GM03348 (cell line): Measurements from ENCODE around the gene TBCE.

Experiments
- DNase-seq: peaks from one replicate; pipeline ENCODE4 v3.0.0; 2012; ENCODE audit warnings: low spot score

TBCE gene

DNA sequence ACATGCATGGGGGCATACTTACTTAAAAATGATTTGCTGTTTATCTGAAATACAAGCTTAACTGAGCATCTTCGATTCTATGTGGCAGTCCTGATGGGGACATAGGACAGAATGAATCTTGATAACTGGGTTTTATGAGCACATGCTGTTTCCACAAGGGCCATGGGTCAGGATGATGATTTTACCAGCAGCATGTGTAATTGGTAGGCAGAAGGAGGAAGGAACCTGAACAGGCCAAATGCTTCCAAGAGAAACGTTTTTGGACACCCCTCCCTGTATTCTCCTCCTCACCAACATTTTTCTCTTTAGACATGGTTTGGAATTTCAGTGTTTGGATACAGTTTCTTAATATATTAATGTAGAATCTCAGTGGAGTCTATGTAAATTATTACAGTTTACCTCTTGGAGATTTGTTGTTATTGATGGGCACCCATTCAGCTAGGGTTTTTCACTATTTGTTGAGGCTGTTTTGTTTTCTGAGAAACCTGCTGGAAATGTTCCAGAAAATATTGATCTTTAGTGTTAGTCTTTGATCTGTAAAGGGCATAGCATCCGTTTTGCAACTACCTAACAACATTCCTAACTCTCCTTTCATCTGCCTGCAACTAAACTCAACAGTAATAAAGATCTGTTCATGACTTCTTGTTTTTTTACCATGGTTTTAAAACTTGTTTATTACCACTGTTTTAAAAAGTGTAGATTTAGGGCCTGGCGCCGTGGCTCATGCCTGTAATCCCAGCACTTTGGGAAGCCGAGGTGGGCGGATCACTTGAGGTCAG is 42.0 kb downstream of the TBCE start:
- DNase-seq, result no peak

DNA sequence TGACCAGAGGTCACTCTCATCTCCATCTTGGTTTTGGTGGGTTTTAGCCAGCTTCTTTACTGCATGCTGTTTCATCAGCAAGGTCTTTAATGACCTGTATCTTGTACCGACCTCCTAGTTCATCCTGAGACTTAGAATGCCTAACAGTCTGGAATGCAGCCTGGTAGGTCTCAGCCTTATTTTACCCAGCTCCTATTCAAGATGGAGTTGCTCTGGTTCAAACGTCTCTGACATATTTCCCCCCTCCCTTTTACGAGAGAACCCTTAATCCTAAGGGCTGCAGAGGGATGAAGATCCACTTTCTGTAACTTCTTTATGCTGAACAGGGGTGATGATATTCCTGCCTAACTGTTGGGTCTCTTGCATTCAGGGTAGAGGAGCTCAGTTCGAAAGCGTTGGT is 43.2 kb downstream of the TBCE start:
- no peak for DNase-seq

DNA sequence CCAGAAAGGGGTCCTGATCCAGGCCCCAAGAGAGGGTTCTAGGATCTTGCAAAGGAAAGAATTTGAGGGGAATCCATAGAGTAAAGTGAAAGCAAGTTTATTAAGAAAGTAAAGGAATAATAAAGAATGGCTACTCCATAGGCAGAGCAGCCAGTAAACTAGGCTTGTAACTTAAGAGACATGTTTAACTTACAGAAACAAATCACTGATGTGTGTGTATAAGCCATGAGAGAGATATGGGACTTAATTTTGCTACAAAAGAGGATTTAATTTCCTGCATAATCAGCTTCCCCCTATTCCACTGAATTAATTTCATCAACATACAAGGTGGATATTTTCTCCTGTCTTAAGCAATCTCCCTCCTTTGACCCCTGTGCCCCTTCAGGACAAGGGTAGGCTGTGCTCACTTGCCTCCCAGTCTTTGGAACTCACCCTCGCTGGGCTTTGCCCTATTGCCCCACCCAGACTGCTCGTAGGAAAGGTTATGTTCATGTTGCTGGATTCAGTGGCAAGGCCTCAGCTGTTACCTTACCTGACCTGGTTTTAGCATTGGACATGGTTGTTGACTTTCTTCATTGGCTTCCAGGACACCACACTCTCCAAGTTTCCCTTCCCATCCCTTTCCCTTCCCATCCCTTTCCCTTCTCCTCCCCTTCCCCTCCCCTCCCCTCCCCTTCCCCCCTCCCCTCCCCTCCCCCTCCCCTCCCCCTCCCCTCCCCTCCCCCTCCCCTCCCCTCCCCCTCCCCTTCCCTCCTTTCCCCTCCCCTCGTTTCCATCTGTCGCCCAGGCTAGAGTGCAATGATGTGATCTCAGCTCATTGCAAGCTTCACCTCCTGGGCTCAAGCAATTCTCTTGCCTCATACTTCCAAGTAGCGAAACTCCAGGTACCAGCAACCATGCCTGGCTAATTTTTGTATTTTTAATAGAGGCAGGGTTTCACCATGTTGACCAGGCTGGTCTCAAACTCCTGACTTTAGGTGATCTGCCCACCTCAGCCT is 44.6 kb downstream of the TBCE start:
- DNase-seq, result no peak

DNA sequence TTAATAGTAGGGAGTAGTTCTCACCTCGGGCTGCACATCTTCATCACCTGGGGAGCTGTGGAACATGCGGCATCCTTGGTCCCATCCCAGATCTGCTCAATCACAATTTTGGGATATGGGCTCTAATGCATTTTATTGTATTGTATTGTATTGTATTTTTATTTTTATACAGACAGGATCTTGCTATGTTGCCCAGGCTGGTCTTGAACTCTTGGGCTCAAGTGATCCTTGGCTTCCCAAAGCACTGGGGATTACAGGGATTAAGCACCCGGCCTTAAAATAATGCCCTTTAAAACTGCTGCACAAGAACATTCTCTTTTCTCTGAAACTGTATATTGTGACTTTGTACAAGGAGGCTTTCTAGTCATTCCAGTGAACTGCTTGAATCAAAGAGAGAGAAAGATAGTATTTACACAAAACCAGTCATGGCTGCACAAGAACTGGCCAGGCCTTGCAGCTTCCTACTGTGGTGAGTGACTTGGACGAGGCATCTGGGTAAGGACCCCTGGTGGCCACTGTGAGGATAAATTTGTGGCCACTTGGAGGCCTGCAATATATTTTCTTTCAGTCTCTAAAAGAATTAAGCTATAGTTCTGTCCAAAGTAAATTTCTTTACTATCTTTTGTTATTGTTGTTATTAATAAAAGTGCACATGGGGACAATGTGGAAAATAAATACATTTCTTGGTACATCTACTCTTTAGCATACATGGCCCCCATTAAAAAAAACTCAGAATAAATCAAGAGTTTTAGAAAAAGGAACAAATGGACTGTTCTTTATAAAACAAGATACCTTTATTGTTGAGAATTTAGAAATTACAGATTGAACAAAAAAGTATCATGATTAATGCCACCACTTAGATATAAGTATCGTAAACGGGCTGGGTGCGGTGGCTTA is 48.0 kb downstream of the TBCE start:
- peak; percentile 83 for DNase-seq

DNA sequence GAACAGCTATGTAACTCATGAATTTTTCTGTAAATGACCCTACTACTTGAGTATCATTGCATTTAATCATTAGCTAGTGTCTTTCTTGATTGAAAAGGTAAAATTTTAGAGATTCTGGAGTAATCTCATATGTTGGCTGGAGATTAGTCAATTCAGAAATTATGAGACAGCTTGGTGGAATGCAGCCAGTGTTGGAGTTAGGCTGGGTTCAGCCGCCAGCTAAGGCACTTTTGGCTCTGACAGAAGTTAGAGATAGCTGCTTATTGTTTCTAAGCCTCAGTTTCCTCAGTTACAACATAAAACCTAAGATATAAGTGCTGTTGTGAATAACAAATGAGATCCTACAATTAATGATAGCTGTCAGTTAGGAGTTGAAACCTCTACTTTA is 49.4 kb downstream of the TBCE start:
- DNase-seq, result no peak

DNA sequence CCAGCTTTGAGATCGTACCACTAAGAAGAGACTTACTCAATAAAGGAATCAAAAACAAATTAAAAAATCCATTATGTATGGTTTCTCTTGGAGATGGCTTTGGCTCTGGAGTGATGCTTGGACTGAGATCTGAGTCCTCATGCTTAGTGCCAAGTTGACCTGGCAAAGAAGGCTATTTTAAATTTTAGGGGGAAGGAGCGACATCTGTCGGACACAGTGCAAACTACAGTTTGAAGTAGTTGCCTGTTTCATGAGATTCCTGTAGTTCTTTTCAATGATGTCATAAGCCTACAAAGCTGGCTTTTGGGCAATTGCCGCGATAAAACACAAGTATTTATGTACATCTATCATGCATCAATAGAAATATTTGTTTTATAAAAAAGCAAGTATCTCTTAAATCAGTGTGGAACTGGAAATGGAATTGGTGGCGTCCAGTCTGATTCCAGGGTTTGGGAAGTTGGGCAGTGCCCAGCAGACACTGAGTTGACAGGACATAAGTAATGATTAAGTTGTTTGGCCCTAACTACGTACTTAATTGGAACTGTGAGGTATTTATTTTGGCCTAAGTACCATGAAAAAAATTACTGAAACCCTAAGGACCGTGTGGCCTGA is 50.0 kb downstream of the TBCE start:
- DNase-seq, result peak; percentile 85

DNA sequence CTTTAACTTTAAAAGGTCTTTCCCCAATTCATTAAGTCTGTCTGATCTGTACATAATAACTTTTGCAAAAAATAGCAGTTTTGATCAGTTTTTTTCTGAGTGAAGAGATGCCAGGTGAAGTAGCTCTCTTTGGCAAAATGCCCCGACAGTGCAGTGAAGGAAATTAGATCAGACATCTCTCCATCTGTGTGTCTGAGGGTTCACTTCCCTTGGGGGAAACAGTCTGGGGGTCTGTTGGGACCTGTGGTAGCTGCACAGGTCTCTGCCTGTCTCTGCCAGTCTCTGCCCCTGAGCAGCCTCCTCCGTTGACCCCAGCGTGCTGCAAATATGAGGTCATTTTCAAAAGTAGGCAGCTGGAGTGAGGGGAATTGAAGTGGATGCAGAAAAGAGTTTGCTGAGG is 54.5 kb downstream of the TBCE start:
- no peak for DNase-seq

DNA sequence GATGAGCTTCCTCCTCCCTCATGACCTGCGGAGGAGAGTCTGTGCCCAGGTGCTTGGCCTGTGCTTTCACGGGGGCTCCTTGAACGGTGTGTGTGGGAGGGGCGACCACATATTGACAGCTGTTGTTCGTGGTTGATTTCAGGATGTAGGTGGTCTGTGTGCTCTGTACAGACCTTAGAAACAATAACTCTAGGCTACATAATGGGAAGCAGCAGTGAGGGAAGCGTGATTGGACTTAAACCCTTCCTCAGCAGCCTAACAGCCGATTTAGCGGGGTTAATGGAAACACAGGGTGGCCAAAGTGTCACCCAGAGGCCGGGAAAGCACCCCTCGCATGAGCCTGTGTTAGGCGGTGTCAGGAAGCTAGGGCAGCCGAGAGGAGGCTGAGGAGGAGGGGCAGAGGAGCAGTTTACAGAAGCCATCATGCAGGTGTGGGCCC is 56.0 kb downstream of the TBCE start:
- no peak for DNase-seq

DNA sequence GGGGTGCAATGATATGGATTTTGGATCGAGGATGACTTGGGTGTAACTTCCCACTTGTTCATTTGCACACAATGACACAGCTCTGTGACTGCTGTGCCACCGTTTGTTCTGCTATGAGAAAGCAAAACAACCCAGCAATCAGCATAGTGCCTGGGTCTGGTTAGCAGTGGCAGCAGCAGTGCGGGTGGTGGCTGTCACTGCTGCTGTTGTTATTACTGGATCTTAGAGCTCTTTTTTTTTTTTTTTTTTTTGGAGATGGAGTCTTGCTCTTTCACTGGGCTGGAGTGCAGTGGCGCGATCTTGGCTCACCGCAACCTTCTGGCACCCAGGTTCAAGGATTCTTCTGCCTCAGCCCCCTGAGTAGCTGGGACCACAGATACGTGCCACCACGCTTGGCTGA is 56.9 kb downstream of the TBCE start:
- no peak for DNase-seq

DNA sequence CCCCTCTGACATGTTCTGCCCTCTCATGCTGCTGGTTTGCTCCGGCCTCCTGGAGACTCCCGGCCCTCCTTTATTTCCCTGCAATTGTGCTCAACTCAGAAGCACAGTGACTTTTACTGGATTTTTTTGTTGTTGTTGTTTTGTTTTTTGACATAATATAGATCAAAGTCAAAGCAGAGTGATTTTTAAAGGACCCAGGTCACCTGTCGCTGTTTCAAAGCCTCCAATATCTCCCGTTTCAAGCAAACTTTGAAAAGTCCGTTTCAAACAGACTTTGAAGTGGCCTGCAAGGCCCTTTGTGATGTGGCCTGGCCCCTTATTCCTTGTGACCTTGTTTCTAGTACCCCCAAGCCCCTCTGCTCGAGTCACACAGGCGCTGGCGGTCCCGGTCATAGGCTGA is 58.1 kb downstream of the TBCE start:
- no peak for DNase-seq

DNA sequence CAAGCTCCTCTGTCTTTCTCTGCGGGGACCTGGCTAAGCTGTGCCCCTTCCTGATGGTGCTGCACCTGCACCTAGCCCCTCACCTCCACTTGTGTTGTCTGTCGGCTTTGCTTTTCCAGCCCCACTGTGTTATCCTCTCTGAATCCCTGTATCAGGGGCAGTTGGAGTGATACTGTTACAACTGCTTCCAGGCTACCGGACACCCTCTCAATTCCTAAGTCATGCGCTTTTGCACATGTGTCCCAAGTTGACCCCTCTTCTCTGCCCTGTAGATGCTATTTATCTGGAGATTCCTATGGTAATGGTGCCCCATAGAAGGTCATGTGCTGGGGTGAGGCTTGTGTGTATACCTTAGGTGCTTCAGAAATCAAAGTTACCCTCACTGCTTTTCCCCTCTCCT is 58.9 kb downstream of the TBCE start:
- DNase-seq, result no peak

DNA sequence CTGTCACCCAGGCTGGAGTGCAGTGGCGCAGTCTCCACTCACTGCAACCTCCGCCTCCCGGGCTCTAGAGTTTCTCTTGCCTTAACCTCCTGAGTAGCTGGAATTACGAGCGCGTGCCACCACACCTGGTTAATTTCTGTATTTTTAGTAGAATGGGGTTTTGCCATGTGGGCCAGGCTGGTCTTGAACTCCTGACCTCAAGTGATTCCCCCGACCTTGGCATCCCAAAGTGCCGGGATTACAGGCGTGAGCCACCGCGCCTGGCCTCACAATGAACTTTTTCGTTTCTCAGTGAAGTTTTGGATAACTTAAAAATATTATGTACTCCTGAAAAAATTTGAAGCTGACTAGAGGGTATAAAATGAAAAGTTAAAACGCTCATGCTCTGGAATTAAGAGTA is 59.5 kb downstream of the TBCE start:
- DNase-seq, result no peak

DNA sequence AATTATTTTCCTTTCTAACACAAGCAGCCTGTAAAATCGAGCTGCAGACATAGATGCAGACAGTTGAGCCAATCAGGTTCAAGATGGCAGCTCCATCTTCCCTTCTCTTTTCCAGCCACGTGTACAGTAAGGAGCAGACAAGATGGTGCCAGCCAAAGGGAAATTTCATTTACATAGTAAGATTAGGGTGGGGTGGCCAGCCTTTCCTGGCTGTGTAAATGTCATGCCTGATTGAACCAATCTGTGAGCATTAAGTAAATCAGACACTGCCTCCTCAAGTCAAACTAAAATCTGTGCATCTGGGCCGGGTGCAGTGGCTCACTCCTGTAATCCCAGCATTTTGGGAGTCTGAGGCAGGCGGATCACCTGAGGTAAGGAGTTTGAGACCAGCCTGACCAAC is 60.2 kb downstream of the TBCE start:
- DNase-seq, result no peak

DNA sequence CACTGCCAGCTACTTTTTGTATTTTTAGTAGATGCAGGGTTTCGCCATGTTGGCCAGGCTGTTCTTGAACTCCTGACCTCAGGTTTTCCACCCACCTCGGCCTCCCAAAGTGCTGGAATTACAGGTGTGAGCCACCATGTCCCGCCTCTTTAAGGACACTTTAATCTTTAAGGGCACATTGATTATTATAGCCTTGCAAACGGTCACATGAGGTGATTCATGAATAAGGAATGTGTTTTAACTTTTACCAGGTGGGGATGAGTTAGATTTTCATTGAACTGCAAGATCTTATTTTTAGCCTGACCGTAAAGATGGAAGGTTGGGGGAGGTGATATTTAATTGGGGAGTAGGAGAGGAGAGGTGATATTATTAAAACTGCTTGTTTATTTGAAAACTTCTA is 61.9 kb downstream of the TBCE start:
- DNase-seq, result no peak

DNA sequence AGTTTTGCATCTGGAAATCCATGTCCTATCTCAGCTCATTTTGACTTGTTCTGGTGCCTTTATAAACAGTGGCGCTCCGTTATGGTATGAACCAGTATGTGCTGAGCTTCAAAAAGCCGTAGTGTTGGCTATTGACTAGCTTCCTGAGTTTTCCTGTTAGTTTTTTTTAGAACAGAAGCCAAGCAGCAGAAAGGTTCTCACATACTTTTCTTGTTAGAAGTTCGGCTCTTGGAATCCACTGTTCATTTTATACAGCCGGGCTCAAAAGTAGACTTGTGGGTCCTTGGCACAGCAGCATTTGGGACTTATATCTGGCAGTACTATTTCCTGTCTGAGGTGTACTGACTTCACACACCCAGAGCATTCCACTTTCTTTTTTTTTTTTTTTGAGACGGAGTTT is 63.8 kb downstream of the TBCE start:
- DNase-seq, result peak; percentile 44

DNA sequence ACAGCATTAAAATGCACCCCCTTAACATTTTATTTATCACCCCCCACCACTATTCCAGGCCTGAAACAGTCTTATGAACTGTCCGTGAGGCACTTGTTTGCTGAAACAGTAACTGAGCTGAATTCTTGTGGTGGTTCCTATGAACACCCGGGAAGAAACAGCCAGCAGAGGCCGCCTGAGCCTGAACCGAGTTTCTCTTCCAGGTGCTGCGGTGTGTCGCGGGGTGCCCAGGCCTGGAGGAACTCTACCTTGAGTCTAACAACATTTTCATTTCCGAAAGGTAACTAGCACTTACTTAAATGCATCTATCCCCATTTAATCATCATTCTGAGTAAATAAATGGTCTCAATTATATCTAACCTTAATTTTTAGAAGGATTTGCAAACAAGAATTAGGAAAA is 66.8 kb downstream of the TBCE start:
- DNase-seq, result no peak

DNA sequence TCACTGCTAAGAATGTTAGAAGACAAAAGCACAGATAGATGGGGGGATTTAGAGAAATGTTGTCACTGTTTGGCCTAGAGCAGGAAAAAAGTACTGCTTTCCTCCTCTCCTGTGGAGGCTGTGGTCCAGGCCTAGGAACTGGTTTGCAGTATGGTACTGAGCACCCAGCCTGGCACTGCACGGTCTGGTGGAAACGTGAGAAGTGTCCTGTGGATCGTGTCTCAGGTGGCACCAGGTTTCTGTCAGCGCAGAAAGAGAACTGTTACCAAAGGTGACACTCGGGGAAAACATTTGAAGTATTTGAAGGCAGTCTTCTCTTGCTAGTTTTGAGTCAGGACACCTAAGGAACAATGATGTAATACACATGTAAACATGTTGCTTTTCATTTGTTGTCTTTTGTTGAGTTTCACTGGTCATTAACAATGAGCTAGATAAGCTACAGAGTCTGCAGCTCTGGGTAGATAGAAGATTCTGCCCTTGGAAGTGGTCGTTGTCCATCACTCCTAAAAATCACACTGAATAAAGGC is 74.0 kb downstream of the TBCE start:
- no peak for DNase-seq

DNA sequence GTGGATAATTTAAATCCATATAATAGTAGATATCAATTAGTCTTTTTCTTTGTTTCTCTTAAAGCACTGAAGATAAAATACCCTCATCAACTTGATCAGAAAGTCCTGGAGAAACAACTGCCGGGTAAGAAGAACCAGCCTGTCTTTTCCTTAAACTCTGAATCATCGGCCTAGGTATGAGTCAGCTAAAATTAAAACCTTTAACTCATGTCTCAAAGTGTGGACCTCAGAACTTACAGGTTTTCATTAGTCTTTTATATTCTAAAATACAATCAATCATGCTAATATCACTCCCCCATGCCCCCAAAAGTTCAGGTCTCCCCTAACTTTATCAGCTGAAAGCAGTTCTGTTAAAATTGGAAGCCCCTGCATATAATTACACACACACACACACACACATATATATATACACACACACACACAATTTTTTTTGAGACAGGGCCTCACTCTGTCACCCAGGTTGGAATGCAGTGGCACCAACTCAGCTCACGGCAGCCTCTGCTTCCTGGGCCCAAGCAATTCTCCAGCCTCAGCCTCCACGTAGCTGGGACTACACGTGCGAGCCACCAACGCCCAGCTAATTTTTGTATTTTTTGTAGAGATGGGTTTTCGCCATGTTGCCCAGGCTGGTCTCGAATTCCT is 75.7 kb downstream of the TBCE start:
- DNase-seq, result peak; percentile 78

DNA sequence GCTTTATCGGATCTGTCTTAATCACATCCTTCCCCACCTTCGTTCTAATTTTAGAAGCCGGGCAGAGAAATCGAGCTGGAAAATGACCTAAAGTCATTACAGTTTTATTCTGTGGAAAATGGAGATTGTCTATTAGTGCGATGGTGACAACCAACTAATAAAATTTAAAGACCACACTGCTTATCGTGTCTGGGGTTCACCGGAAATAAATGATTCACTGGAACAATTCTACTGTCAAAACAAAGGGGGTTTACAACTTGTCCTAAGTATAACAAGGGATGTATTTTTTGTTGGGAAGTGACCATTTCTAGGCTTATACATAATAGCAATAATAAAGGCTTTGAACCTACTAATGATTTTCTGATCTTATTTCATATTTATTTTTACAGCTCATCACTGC is 81.4 kb downstream of the TBCE start:
- DNase-seq, result no peak

DNA sequence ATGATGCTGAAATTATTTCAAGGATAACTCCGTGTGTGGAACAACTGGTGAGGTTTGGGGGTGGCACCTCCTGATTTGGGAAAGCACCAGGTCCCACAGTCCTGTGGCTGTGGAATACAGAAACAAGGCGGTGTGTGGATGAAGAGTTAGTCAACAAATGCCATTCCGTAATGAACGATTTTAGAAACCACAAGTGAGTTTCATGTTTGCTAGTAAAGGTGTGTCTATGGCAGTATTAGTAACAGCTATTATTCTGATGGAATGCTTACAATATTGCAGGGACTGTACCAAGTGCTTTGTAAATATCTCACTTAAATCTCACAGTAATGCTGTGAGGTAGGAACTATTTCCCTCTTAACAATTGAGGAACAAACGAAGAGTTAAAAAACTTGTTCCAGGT is 83.2 kb downstream of the TBCE start:
- no peak for DNase-seq

DNA sequence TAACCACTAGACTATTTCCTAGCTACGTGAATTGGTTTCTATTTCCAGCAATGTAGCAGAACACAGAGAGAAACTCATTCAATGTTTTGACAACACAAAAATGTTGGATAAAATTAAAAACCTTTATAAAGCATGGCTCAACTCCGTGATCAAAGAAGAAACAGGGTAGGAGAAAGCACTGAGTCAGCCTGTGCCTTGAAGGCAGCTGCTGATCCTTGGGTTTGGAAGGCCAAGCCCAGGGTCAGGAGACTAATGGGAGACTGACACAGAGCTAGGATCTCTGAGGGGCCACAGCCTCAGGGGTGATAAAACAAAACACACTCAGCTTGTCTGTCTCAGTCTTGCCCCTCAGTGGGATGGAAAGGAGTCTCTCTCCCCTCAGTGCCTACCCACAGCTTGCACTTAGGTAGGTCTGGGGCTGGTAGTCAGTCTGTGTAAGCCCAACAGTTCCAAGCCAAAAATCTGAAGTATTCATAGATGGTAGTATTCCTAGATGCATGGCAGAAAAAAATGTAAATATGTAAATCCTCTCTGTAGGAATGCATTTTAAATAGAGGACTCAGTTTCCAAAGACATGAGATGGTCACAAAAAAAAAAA is 83.8 kb downstream of the TBCE start:
- DNase-seq, result no peak
